ENCODE measurements around the gene MDH2.
"Not testable (repeated sequence)": the region's sequence is repeated elsewhere in the genome, so short reads cannot be mapped to it uniquely, and the experiment has no call there.

MDH2 gene

DNA sequence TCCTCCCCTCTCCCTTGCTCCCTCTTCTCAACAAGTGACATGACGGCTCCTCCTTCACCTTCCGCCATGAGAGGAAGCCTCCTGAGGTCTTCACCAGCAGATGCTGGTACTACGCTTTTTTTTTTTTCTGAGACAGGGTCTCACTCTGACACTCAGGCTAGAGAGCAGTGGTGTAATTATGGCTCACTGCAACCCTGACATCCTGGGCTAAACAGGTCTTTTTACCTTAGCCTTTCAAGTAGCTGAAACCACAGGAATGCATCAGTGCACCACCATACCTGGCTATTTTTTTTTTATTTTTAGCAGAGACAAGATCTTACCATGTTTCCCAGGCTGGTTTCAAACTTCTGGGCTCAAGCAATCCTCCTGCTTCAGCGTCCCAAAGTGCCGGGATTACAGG, 43.6 kb downstream of the MDH2 start:
- no peak for DNase-seq (ENCODE audit: extremely low read depth, low read depth)
- TF ChIP-seq CTCF (IDR thresholded peaks at IDR 0.05; ENCODE audit: low read depth, low read length) = no peak

GRCh38 chr7:76093531-76093930, 45.6 kb downstream of the MDH2 start:
- not testable (repeated sequence) for DNase-seq (ENCODE audit: extremely low read depth, low read depth)

DNA sequence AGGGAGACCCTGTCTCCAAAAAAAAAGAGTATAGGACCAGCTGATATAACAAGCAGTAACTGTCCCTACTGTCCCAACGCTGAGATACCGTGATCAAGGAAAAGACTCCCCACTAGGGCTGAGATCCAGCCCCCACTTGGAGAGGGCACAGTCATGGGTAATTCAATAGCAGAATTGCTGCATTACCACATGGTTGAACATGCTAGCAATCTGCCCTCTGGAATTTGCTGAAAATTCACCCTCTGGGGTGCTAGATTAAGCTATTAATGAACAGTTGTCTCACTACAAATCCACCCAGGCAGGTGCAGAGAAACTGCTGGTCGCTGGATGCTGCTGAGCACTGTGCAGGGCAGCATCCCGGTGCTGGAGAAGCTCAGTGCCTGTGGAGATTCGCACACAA, 46.4 kb downstream of the MDH2 start:
- DNase-seq (ENCODE audit: extremely low read depth, low read depth) = not testable (repeated sequence)

DNA sequence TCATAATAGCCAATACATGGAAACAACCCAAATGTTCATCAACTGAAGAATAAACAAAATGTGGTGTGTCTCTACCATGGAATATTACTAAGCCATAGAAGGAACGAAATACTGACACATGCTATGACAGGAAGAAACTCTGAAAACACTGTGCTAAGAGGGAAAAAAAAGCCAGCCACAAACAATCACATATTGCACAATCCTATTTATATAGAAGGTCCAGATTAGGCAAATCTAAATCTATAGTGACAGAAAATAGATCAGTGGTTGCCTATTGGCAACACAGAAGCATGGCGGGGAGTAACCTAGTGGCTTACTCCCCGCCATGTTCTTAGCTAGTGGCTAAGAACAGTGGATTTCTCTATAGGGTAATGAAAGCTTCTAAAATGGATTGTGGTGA, 48.0 kb downstream of the MDH2 start:
- no peak for DNase-seq (ENCODE audit: extremely low read depth, low read depth)
- TF ChIP-seq CTCF (IDR thresholded peaks at IDR 0.05; ENCODE audit: low read depth, low read length) = no peak

- DNase-seq (ENCODE audit: extremely low read depth, low read depth) = not testable (repeated sequence)
Measured at GRCh38 chr7:76101693-76102437, 54.0 kb downstream of the MDH2 start.

DNA sequence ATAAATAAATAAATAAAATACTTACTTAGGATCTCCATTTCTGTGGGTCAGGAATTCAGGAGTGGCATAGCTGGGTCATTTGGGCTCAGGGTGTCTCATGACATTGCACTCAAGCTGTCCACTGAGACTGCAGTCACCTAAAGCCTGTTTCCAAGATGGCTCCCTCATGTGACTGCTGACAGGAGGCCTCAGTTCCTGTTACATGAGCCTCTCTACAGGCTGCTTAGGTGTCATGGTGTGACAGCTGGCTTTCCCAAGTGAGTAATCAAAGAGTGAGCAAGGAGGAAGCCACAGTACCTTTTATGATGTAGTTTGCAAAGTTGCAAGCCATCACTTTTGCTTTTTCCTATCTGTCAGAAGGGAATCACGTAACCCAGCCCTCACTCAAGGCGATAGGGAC, 55.9 kb downstream of the MDH2 start:
- DNase-seq (ENCODE audit: extremely low read depth, low read depth) = not testable (repeated sequence)

- not testable (repeated sequence) for DNase-seq (ENCODE audit: extremely low read depth, low read depth)
Measured at GRCh38 chr7:76106130-76106529, 58.2 kb downstream of the MDH2 start.

DNA sequence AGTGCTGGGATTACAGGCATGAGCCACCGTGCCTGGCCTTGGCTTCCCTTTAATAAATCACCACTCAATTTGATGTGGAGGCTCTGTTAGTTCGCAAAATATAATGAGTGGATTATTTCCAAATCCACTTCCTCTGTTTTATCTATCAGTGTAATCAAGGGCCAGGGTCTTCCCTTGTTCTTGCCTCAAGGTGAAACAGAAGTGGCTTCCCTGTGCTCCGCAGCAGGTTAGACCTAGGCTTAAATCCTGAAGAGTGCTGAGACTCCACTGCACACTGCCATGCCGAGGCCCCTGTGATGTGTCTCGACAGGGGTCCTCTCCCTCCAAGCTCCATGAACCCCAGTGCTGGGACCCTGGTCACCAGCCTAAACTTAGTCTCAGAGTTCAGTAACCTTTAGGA, 59.0 kb downstream of the MDH2 start:
- no peak for TF ChIP-seq CTCF (IDR thresholded peaks at IDR 0.05; ENCODE audit: low read depth, low read length)
- no peak for DNase-seq (ENCODE audit: extremely low read depth, low read depth)

GRCh38 chr7:76108540-76109233, 60.8 kb downstream of the MDH2 start:
- TF ChIP-seq CTCF (IDR thresholded peaks at IDR 0.05; ENCODE audit: low read depth, low read length) = no peak
- DNase-seq (ENCODE audit: extremely low read depth, low read depth) = no peak

DNA sequence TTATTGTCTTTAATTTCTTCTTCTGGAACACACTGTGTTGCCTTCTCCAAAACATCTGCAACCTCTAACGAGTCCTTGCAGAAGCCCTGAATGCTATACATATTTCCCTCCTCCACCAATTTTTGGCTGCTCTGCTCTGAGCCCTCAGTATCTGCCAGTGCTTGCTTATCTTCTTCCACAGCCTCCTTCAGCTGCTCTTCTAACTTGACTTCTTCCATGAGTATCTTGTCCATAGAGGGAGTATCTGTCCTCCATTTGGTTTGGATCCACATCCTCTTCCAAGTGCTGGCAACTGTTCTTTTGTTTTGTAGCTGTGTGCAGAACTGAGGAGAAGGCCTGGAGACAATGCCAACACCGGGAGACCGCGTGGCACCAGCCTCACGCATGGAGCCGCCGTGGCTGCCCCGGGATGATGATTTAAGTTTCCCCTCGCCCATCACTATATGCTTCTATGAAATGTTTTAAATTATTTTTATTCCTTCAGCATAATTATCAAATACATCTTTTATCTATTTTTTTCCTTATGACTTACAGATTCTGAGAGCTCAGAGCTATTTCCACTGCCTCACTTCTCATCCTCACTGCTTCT, 65.2 kb downstream of the MDH2 start:
- not testable (repeated sequence) for DNase-seq (ENCODE audit: extremely low read depth, low read depth)

- not testable (repeated sequence) for DNase-seq (ENCODE audit: extremely low read depth, low read depth)
Measured at GRCh38 chr7:76114742-76115141, 66.8 kb downstream of the MDH2 start.

All from AG09319 (cell line).